ENCODE measurements around the gene AHNAK2.
"Not testable (repeated sequence)": the region's sequence is repeated elsewhere in the genome, so short reads cannot be mapped to it uniquely, and the experiment has no call there.

Gene AHNAK2

DNA sequence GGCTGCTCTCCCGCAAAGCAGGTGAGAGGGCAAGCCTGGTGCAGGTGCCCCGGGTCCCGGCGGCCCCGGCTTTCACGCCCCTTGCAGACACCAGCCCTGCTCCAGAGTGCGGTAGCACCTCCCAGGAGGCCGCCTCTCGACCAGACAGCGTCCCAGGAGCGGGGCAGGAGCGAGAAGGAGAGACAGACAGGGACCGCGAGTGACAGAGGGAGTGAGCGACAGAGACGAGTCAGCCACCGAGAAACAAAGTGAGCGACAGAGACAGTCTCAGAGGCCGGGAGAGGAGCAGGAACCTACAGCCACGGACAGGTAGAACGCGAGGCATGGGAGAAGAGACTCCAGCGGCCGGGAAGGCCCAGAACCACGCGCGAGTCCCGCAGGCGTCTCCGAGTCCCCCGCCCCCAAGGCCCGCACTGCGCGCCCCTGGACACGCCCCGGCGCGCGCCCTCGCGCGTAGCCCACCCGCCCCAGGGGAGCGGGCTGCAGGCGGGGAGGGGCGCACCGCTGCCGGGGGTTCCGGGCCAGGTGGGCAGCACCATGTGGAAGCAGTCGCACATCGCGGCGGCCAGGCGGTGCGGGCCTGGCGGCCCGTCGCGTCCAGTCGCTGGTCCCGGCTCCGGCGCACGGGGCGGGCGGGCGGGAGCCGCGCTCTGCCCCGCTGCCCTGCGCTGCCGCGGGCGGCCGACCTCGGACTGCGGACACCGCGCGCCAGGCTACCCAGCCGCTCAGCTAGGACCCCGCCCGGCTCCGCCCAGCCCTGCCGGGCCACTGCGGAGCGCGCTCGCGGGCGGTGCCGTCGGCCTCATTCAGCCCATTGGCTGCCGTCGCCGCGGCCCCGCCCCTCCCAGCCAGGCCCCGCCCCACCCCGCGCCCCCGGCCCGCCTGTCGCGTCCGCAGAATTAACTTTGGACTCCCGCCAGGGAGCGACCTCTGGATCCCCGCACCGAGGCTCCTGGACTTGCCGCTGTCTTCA, at the start of gene AHNAK2:
TSS of gene AHNAK2 (minus strand) at position 694 of the 973 bp plus-strand sequence. CDS start at position 557, 137 bp downstream.
- DNase-seq, result peak; percentile 64

DNA sequence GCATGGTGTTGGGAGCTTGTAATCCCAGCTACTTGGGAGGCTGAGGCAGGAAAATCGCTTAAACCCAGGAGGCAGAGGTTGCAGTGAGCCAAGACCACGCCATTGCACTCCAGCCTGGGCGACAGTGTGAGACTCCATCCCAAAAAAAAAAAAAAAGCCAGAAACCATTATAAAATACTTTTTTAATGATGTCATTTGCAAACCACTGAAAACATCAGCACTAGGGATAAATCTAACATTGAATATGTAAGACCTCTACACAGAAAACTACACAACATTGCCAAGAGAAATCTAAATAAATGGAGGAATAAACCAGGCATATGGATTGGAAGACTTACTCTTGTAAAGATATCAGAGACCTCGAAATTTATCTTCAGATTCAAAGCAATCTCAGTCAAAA, 49.5 kb upstream of the AHNAK2 start:
- not testable (repeated sequence) for DNase-seq

DNA sequence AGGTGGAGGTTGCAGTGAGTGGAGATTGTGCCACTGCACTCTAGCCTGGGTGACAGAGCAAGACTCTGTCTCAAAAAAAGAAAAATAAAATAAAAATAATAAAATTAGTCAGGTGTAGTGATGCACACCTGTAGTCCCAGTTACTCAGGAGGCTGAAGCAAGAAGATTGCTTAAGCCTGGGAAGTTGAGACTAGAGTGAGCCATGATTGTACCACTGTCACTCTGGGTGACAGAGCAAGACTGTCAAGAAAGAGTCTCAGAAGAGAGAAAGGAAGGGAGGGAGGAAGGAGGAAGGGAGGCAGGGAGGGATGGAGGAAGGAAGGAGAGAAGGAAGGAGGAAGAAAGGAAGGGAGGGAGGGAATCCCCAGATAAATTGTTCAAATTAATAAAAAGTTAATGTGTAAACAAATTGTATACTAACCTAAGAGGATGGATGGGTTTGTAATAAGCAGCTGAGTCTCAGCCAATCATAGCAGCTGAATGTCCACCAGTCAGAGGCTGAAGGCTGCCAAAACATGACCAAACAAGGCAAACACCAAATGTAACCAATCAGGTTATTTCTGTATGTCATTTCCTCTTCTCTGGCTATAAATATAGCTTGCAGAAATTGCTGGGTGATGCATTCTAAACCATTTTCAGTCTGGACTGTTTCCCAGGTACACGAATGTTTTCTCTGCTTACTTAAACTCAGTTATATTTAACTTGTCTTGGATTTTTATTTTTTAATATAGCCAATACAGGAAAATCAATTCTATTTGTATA, 48.8 kb upstream of the AHNAK2 start:
- peak; percentile 32 for DNase-seq

DNA sequence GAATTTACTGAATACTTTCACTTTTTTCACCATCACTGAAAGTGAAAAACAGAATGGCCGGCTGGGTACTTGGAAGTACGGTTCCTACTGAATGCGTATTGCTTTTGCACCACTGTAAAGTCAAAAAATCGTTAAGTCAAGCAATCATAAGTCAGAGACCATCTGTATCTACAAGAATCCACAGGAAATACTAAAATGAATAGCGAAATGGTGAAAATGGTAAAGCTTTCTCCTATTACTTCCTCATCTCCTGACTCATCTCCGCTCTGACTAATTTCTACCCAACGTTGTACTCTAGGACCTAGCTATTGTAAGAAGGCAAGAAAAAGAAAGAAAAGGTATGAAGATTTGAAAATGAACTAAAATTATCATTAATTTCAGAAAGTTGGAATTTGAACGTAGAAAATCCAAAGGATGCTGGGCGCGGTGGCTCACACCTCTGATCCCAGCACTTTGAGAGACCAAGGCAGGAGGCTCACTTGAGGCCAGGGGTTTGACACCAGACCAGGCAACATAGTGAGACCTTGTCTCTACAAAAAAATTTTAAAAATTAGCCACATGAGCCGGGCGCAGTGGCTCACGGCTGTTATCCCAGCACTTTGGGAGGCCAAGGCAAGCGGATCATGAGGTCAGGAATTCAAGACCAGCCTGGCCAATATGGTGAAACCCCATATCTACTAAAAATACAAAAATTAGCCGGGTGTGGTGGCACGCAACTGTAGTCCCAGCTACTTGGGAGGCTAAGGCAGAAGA, 48.0 kb upstream of the AHNAK2 start:
- DNase-seq, result peak; percentile 90

DNA sequence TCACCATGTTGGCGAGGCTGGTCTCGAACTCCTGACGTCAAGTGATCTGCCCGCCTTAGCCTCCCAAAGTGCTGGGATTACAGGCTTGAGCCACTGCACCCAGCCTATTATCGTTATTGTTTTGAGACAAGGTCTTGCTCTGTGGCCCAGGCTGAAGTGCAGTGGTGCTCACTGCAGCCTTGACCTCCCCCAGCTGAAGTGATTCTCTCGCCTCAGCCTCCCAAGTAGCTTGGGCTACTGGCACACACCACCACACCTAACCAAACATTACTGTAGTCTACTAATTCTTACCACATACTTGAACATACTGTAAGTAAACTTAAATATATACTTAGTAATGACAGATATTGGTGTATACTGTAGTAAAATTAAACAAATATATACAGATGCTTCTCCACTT, 47.3 kb upstream of the AHNAK2 start:
- no peak for DNase-seq

DNA sequence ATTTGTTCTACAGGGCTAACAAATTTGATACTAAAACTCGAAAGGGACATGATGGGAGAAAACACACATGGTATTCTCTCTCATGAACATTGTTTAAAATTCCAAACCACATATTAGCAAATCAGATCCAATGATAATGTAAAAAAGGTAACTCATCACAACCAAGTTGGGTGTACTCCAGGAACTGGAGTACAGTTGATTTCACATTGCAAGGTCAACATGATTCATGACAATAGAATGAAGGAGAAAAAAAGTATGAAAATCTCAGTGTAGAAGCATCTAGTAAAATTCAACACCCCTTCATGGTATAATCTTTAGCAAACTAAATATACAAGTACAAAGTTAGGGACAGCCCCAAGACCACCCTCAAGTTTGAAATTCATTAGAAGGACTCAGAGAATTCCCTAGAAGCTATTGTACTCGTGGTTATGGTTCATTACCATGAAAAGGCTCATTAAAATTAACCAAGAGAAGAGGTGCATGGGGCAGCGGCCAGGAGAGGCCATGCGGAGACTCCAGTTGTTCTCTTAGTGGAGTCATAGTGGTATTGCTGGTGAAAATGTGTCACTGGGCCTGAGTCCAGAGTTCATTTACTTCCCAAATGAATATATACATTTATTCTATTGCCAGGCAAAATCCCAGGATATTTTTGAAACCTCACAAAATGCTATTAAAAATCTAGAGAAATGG, 45.8 kb upstream of the AHNAK2 start:
- DNase-seq, result no peak

DNA sequence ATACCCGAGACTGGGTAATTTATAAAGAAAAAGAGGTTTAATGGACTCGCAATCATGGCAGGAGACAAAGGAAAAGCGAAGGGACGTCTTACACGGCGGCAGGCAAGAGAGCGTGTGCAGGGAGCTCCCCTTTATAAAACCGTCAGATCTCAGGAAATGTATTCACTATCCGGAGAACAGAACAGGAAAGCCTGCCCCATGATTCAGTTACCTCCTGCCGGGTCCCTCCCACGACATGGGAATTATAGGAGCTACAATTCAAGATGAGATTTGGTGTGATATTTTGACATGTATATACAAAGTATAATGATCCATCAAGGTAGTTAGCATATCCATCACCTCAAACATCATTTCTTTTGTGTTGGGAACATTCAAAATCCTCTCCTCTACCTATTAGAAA, 45.0 kb upstream of the AHNAK2 start:
- no peak for DNase-seq

DNA sequence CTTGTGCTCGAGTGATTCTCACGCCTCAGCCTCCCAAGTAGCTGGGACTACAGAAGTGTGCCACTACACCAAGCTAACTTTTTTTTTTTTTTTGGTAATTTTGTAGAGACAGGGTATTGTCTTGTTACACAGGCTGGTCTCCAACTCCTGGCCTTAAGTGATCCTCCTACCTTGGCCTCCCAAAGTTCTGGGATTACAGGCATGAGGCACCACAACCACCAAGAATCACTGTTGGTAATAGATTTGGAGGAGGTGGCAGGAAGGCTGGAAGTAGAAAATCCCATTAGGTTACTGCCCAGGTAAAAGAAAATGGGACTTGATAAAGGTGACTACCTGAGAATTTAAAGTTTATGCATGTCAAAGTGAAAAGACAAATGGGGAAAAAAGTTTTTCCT, 44.1 kb upstream of the AHNAK2 start:
- no peak for DNase-seq

DNA sequence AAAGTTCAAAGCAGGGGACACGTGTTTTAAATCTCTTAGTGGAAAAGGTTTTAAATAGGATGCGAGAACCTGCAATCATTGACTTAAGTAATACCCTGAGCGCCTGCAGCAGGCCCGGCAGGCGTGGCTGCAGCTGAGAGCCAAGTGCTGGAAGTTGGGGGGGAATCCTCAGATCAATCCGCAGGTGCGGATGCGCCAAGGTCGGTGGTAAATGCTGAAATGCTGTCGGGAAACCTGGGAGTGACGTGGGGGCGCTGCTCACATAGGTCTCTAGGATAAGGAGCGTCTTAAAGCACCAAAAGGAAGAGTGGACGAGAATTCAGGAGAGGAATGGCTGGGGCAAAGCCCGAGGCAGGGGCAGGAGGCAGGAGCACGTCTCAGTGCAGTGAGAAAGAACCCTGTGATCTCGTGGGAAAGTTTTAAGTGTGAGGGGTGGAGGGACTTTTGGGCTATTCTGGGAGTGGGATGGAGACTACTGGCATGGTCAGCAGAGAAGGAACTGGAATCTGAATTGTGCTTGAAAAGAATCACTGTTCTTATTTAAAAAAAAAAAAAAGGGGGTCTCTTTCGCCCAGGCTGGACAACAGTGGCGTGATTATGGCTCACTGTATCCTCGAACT, 43.6 kb upstream of the AHNAK2 start:
- peak; percentile 58 for DNase-seq

DNA sequence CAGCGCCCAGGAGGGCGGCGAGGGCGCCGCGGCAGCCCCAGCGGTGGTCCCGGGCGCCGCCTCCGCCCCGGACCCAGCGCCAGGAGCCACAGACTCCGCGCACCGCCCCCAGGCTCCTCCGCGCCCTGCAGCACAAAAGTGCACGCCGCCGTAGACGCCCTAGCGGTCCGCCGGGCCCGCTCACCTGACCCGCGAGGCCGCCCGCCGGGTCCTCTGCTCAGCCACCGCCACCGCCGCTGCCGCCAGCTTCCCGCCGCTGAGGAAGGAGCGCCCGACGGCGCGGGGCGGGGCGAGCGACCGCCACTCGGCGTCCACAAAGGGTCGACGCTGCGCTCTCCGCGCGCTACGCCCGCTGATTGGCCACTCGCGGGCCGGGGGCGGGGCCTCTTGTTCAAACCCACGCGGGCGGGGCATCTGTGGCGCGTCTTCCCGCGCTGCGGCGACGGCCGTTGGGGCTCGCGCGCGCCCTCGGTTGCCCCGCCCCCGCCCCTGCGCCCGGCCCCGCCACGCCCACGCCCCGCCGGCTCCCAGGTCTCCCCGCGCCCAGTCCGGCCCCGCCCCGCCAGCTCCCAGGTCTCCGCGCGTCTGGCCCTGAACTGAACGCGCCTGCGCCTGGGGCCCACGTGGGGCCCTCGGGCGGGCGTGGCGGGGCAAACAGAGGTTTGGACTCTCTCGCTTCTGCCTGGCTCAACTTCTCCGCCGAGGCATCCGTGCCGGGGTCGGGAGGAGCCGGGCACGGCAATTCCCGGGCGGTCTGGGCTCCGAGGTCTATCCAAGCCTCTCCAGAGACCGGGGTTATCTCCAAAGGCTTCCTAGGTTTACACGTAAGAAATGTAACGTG, 42.9 kb upstream of the AHNAK2 start, which contains the start of gene CDCA4:
TSS of gene CDCA4 (minus strand) at position 269 of the 841 bp plus-strand sequence. CDS start 9,154 bp downstream, outside the sequence.
- peak; percentile 99 for DNase-seq

DNA sequence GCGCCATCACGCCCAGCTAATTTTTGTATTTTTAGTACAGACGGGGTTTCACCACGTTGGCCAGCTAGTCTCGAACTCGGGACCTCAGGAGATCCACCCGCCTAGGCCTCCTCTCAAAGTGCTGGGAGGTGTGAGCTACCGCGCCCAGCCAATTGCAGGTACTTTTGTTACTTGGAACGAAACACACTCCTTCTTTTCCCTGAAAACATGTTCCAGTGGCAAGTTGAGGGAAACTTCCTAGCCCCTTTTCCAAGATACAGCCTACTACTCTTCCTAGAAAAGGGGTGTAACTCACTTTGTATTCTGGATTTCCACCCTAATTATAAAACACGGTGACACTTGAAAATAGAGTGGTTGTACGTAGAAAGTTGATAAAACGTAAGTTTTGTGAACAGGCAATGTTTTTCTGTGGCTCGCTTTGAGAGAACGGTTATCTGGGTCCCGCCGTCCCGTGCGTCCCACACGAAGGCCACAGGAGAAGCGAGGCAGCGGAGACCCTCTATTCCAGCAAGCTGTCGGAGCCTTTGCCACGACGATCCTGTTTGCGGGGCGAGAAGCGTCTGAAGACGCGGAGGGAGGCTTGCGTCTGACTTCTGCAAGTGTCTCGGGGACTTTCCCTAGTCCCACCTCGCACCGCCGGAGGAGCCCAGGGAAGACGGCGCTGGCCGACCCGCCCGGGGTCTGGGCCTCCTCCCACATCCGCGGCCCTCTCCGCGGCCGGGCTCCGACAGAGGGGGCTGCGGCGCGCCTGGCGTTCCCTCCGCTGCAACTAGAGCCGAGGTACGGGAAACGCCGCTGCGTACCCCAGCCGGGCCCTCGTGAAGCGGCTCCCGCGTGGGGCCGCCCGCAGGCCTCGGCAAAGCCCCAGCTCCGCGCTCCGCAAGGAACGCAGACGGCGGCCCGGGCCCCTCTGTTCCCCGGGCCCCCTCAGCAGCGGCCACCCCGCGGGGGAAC, 42.0 kb upstream of the AHNAK2 start:
- DNase-seq, result peak; percentile 58

DNA sequence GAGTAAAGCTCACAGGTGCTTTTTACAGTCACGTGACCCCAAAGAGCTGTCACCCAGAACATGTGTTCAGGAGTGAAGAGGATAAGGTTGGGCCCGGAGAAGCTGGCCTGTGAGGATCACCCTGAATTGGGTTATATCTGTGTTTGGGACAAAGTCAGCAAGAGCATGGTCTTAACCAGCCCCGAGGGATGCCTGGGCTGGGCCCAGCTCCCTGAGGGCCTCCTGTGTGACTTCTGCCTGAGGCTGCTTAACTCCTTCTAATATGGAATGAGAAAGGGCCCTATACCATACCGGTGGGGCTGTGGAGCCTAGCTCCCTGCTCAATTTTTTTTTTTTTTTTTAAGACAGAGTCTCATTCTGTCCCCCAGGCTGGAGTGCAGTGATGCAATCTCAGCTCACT, 40.2 kb upstream of the AHNAK2 start:
- no peak for DNase-seq

DNA sequence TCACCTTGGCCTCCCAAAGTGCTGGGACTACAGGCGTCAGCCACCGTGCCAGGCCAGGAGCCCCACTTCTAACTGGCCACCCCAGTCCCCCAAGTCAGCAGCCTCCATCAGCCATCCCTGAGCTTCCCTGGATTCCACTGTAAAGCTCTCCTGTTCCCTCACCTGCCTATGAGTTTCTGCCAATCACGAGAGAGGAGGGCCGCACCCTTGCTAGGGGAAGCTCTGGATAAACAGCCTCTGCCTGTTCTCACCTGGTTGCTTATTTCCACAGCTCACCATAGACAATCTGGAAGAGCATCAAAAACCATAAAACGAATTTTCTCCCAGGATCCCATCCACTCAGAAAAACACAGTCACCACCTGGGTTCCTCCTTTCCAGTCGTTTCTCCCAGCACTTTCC, 37.7 kb upstream of the AHNAK2 start:
- no peak for DNase-seq

DNA sequence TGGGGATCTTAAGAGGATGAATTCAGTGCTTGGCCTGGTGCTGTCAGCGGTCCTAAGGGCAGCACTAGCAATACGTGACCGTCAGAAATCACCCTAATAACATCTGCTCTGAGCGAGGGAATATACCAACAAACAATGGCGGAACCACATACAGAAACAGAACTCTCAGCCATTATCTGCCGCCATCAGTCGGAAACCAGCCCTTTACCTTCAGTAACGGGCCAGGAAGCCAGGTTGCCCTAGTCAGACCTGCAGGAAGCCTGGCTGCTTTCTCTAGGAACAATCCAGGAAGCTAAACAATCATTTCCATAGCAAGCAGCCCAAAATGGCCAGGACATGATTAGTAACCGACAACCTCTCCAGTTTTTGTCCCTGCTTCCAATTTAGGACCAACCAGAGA, 37.1 kb upstream of the AHNAK2 start:
- DNase-seq, result peak; percentile 27

DNA sequence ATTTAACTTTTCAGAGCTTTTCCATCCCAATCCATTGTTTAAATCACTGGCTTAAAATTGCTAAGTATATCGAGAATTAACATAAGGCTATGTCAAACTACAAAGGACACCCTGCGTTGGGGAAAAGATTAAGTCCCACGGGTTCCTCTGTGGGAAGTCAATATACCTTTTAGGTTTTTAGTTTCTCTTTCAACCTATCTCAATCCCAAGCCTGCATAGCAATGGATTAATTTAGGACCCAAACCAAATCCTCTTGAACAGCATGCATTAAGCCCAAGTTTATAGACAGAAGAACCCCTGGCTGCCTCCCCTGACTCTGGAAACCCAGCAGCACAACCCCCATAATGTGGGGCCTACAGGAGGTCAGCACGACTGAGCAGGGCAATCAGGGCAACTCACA, 36.5 kb upstream of the AHNAK2 start:
- no peak for DNase-seq

DNA sequence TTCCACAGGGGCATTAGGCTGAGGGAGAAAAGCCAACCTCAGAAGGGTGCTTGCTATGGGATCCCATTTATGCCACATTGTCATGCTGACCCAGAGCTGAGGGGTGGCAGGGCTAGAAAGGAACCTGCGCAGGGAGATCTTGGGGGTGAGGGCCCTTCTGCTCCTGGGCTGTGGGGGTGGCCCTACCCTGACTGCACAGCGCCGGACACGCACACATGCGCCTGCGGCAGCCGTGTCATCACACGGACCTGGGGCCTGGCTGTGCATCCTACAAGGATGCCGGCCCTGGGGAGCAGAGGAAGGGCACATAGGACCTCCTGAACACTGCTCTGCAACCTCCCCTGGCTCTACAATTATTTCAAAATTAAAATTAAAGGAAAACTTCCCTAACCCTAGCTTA, 35.9 kb upstream of the AHNAK2 start:
- DNase-seq, result no peak

DNA sequence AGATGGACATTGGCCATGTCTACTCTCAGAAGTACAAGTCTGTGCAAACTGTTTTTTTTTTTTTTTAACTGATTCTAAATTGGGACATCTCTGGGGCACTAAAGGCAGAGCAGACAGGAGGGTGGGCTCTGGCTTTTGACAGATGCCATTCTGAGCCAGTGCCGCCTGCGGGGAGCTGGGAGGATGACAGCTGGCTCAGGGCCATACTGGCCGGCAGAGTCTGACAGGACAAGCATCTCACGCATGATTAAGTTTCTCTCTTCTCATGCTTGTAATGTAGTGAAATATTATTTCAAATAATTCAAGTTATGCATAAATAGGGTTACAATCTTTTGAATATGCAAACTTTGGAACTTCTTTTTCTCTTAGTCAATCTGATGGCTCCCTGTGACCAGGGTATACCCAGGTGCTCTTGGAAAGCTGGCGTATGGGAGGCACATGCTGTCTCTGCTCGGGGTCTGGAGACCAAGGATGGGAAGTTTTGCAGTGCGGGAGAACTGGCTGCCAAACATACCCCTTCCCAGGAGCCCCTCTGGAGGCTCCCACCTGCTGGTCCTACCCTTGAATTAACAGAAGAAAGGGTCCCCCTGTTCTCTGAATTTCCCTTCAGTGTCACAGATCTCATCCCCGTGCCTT, 35.1 kb upstream of the AHNAK2 start:
- no peak for DNase-seq

DNA sequence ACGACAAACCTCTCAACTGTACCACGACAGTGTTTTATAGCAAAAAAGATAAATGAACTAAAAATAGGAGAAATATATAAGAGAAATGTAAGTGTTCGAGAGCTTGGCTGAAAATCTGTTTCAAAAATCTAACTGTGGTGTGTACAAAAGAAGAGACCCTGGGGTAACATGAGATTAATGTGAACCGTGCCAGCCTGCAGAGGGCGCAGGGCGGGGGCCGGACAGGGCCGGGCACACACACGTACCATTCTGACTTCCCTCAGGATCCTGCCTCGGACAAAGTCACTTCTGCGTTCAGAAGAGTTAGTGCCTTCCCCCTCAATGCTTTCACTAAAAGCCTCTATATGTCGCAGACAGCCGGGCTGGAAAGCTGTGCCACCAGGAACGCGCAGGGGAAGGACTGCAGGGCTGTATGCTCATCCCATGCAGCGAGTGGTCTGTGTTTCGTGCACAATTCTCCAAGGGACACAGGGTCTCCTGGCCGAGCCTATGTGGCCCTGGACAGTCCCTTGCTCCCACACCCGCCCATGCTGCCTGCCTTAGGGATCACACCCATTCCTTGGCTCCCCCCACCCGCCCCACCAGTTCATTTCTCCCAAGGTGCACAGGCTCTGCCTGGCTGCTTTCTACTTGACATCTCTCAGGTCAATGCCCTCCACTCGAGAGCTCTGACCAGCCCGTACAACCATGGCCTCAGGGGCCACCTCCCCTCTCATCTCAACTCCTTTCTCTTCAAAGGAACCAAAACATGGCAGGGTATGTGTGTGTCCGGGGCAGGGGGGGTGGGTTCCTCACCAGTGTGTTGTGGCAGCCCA, 34.2 kb upstream of the AHNAK2 start:
- DNase-seq, result no peak

Measured in activated CD4-positive, alpha-beta T cell treated with anti-CD3 and anti-CD28 coated beads, Interleukin-2, Interleukin-6, amounts not matched to agents 100 ng/mL and 50 ng/mL, durations not matched to agents 16 hours and 8 hours (primary cell).